Panc1 (cell line): Measurements from ENCODE around the gene LRRC4B. TPM values are rescaled to one million over a fixed set of nuclear protein-coding genes. Genes with fewer than 3 reads are reported as not detected.

Experiments
- ATAC-seq: fragments of 200-7000 bp; cut with Tn5 transposase; 2 replicates; pipeline ENCODE4 v1.9.1; 2020; ENCODE audit warnings: mild to moderate bottlenecking, moderate library complexity
- BruUV-seq: library from RNA; stranded (reverse); fragments of 400-500 nt; replicated peaks from 2 replicates; lab custom pipeline; 2021; lab: Mats Ljungman, UMichigan
- CTCF ChIA-PET: fragments of 300-600 bp; sonication (Branson Sonifier 250); formaldehyde crosslinking; loops from one replicate; lab custom pipeline; 2022; ENCODE audit warnings: antibody characterized with exemption; lab: Charles Lee
- POLR2A ChIA-PET: fragments of 300-600 bp; sonication (Branson Sonifier 250); formaldehyde crosslinking; loops from one replicate; lab custom pipeline; 2022; ENCODE audit warnings: antibody characterized with exemption; lab: Charles Lee
- DNase-seq: peaks from one replicate; pipeline ENCODE4 v3.0.0-alpha.2; 2010; ENCODE audit warnings: low read depth, low spot score
- H3K27ac ChIP-seq: 2 replicates; pipeline ENCODE4 v1.5.1; 2011; ENCODE audit warnings: mild to moderate bottlenecking, low read length, inconsistent platforms
- H3K27me3 ChIP-seq: fragments of 200-500 bp; sonication (Bioruptor generic); 2 replicates; pipeline ENCODE4 v1.6.0; 2014; ENCODE audit warnings: low read length, inconsistent platforms; ENCODE audit not compliant: control insufficient read depth, insufficient read depth
- H3K36me3 ChIP-seq: fragments of 200-500 bp; sonication (Bioruptor generic); 2 replicates; pipeline ENCODE4 v1.5.1; 2014; ENCODE audit warnings: inconsistent platforms, mild to moderate bottlenecking, low read length, moderate library complexity; ENCODE audit not compliant: control insufficient read depth, insufficient read depth
- H3K4me1 ChIP-seq: 2 replicates; pipeline ENCODE4 v1.5.1; 2011; ENCODE audit warnings: inconsistent platforms, mild to moderate bottlenecking, low read length, moderate library complexity; ENCODE audit not compliant: control insufficient read depth, insufficient read depth
- H3K4me3 ChIP-seq, 2 experiments: 2 replicates each; pipeline ENCODE4 v1.5.1; 2011 to 2012; ENCODE audit warnings: low read depth in 2 of 2, low read length in 2 of 2, mild to moderate bottlenecking in 2 of 2, inconsistent platforms in 1 of 2, moderate library complexity in 1 of 2
- H3K9me3 ChIP-seq: fragments of 200-500 bp; sonication (Bioruptor generic); 2 replicates; pipeline ENCODE4 v1.5.1; 2014; ENCODE audit warnings: low read depth, mild to moderate bottlenecking, inconsistent platforms, low read length, moderate library complexity; ENCODE audit not compliant: control insufficient read depth, insufficient read depth
- POLR2AphosphoS5 ChIP-seq: IDR thresholded peaks from 2 replicates; pipeline ENCODE4 v1.6.1; 2012; ENCODE audit warnings: mild to moderate bottlenecking, low read depth, low read length, moderate library complexity
- SIN3A ChIP-seq: IDR thresholded peaks from 2 replicates; pipeline ENCODE4 v1.6.1; 2012; ENCODE audit warnings: low read depth, mild to moderate bottlenecking, low read length, moderate library complexity, borderline replicate concordance; ENCODE audit not compliant: insufficient read depth
- TCF7L2 ChIP-seq: IDR thresholded peaks from 2 replicates; pipeline ENCODE4 v1.6.1; 2011; ENCODE audit warnings: mild to moderate bottlenecking, low read depth, low read length, inconsistent platforms
- in situ Hi-C: cut with HindIII; loops from 2 replicates; pipeline ENCODE4 v1.10.0; 2016; ENCODE audit warnings: low sequenced_read_pairs, low pct_unique_long_range_greater_than_20kb
- intact Hi-C: fragments of 100-400 bp; cut with micrococcal nuclease; formaldehyde crosslinking; loops from one replicate; pipeline ENCODE4 v1.10.0; 2022; ENCODE audit not compliant: unreplicated experiment
- total RNA-seq: library from RNA; stranded (reverse); gene quantifications from one replicate; pipeline ENCODE4 v1.2.1, GENCODE V29; 2021; ENCODE audit not compliant: unreplicated experiment
- TF ChIP-seq, protein P1 (sequence below): fragments of 450-650 bp; IDR thresholded peaks from 2 replicates; pipeline ENCODE4 v1.5.1; 2017; ENCODE audit warnings: mild to moderate bottlenecking
- TF ChIP-seq, protein P2 (sequence below), 2 experiments: IDR thresholded peaks; 2 replicates each; pipeline ENCODE4 v1.6.1; 2011 to 2012; ENCODE audit warnings: low read depth in 2 of 2, control low read depth in 1 of 2, low read length in 1 of 2, mild to moderate bottlenecking in 1 of 2, moderate library complexity in 1 of 2; ENCODE audit not compliant: insufficient read depth in 1 of 2

Gene LRRC4B
- total RNA-seq, 1 experiment from 2014 or later, result 0.57 TPM

- ATAC-seq (no peak), DNase-seq (no peak)
- H3K36me3 ChIP-seq, result no peaks in the 10 kb centered on the region
- intact Hi-C loops, result no loop called here
- no peaks in the 10 kb centered on the region for H3K9me3 ChIP-seq
- BruUV-seq, result no TSS peak
- no peak overlapping the region for H3K4me3 ChIP-seq
- TF ChIP-seq TCF7L2 (no peak), SIN3A (no peak), POLR2AphosphoS5 (no peak)
- TF ChIP-seq, protein P1, sequence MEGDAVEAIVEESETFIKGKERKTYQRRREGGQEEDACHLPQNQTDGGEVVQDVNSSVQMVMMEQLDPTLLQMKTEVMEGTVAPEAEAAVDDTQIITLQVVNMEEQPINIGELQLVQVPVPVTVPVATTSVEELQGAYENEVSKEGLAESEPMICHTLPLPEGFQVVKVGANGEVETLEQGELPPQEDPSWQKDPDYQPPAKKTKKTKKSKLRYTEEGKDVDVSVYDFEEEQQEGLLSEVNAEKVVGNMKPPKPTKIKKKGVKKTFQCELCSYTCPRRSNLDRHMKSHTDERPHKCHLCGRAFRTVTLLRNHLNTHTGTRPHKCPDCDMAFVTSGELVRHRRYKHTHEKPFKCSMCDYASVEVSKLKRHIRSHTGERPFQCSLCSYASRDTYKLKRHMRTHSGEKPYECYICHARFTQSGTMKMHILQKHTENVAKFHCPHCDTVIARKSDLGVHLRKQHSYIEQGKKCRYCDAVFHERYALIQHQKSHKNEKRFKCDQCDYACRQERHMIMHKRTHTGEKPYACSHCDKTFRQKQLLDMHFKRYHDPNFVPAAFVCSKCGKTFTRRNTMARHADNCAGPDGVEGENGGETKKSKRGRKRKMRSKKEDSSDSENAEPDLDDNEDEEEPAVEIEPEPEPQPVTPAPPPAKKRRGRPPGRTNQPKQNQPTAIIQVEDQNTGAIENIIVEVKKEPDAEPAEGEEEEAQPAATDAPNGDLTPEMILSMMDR, result no peak
- TF ChIP-seq, protein P2, sequence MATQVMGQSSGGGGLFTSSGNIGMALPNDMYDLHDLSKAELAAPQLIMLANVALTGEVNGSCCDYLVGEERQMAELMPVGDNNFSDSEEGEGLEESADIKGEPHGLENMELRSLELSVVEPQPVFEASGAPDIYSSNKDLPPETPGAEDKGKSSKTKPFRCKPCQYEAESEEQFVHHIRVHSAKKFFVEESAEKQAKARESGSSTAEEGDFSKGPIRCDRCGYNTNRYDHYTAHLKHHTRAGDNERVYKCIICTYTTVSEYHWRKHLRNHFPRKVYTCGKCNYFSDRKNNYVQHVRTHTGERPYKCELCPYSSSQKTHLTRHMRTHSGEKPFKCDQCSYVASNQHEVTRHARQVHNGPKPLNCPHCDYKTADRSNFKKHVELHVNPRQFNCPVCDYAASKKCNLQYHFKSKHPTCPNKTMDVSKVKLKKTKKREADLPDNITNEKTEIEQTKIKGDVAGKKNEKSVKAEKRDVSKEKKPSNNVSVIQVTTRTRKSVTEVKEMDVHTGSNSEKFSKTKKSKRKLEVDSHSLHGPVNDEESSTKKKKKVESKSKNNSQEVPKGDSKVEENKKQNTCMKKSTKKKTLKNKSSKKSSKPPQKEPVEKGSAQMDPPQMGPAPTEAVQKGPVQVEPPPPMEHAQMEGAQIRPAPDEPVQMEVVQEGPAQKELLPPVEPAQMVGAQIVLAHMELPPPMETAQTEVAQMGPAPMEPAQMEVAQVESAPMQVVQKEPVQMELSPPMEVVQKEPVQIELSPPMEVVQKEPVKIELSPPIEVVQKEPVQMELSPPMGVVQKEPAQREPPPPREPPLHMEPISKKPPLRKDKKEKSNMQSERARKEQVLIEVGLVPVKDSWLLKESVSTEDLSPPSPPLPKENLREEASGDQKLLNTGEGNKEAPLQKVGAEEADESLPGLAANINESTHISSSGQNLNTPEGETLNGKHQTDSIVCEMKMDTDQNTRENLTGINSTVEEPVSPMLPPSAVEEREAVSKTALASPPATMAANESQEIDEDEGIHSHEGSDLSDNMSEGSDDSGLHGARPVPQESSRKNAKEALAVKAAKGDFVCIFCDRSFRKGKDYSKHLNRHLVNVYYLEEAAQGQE (IDR thresholded peaks at IDR 0.05; ENCODE audit: insufficient read depth in 1 of 2, low read depth in 2 of 2, low read length in 1 of 2), result no peak
- in situ Hi-C loops, result no loop called here
- no peaks in the 10 kb centered on the region for H3K27me3 ChIP-seq
- H3K27ac ChIP-seq, result no peak overlapping the region
- H3K4me1 ChIP-seq, result peaks cover 6% of the 10 kb centered on the region
- ChIA-PET CTCF (no interaction called here), POLR2A (no interaction called here)
Observed at GRCh38 chr19:50497022-50497405, 71.2 kb downstream of the LRRC4B start.

DNA sequence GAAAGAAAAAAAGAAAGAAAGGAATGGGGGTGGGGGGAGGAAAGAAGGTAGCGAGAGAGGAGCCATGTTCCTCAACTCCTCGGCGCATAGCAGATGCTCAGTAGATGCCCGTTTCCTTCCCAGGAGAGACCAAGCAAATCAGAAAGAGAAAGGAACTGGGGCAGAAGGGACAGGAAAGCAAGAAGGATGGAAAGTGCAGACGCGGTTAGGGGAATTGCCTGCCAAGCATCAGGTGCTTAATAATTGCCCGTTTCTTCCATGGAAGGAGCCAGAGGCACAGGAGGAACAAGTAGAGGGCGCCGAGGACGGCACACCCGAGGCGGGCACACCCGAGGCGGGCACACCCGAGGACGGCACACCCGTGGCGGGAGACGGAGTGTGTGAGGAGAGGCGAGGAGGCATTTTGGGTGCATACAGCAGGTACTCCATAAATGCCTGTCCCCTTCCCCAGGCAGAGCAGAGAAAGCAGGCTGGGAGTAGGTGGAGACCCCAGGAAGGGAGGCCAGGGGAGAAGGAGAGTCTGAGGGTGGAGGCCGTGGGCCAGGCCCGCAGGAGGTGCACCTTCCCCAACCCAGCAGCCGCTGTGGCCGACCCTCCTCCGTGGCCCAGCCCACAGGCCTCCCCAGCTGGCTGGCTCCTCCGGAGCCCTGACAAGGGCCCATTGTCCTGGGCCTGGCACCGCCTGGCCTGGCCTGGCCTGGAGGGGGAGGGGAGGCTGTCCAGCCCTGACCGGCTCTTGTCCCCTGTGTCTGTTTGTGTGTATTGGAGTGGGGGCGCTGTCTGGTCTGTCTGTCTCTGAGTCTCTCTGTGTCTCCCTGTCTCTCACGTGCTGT lies 71.8 kb downstream of the LRRC4B start:
- in situ Hi-C loops, result no loop called here
- DNase-seq, result no peak
- no TSS peak for BruUV-seq
- no peaks in the 10 kb centered on the region for H3K9me3 ChIP-seq
- H3K4me3 ChIP-seq, result no peak overlapping the region
- CTCF ChIA-PET, result no interaction called here
- ATAC-seq, result peak; percentile 72
- no peaks in the 10 kb centered on the region for H3K36me3 ChIP-seq
- intact Hi-C loops, result no loop called here
- TF ChIP-seq, protein P2 (IDR thresholded peaks at IDR 0.05; ENCODE audit: insufficient read depth in 1 of 2, low read depth in 2 of 2, low read length in 1 of 2), result no peak
- no peak for TF ChIP-seq POLR2AphosphoS5
- no peak for TF ChIP-seq SIN3A
- TF ChIP-seq, protein P1, result no peak
- no peak for TF ChIP-seq TCF7L2
- no peak overlapping the region for H3K27ac ChIP-seq
- peaks cover 6% of the 10 kb centered on the region for H3K4me1 ChIP-seq
- POLR2A ChIA-PET, result no interaction called here
- no peaks in the 10 kb centered on the region for H3K27me3 ChIP-seq
